ENCODE measurements around the gene RNU1-2.
"Not testable (repeated sequence)": the region's sequence is repeated elsewhere in the genome, so short reads cannot be mapped to it uniquely, and the experiment has no call there.

The RNU1-2 gene

GRCh38 chr1:16926491-16927073 lies 30.8 kb downstream of the RNU1-2 start:
- Histone ChIP-seq H3K27me3 (replicated peaks; ENCODE audit: control insufficient read depth, insufficient read depth, low read length) (peaks cover 1% of the 10 kb centered on the region), H3K4me3 (replicated peaks; ENCODE audit: low read depth, low read length) (no peak overlapping the region), H3K36me3 (ENCODE audit: control insufficient read depth, insufficient read depth, low read length) (no peaks in the 10 kb centered on the region)
- DNase-seq (ENCODE audit: extremely low read depth, insufficient read length), result no peak
- no peak for TF ChIP-seq CTCF (IDR thresholded peaks at IDR 0.05; ENCODE audit: insufficient read depth, low read length, poor library complexity, severe bottlenecking)

GRCh38 chr1:16927256-16927655 lies 31.5 kb downstream of the RNU1-2 start:
- Histone ChIP-seq H3K4me3 (replicated peaks; ENCODE audit: low read depth, low read length) (no peak overlapping the region), H3K27me3 (replicated peaks; ENCODE audit: control insufficient read depth, insufficient read depth, low read length) (peaks cover 1% of the 10 kb centered on the region), H3K36me3 (ENCODE audit: control insufficient read depth, insufficient read depth, low read length) (no peaks in the 10 kb centered on the region)
- DNase-seq (ENCODE audit: extremely low read depth, insufficient read length), result no peak
- no peak for TF ChIP-seq CTCF (IDR thresholded peaks at IDR 0.05; ENCODE audit: insufficient read depth, low read length, poor library complexity, severe bottlenecking)

- no peaks in the 10 kb centered on the region for H3K36me3 ChIP-seq (ENCODE audit: control insufficient read depth, insufficient read depth, low read length)
- H3K4me3 ChIP-seq (replicated peaks; ENCODE audit: low read depth, low read length), result no peak overlapping the region
- H3K27me3 ChIP-seq (replicated peaks; ENCODE audit: control insufficient read depth, insufficient read depth, low read length), result no peaks in the 10 kb centered on the region; the same call in 1 of the 2 replicates
- no peak for TF ChIP-seq CTCF (IDR thresholded peaks at IDR 0.05; ENCODE audit: insufficient read depth, low read length, poor library complexity, severe bottlenecking)
- DNase-seq (ENCODE audit: extremely low read depth, insufficient read length), result no peak
Observed at GRCh38 chr1:16927711-16928485, 32.1 kb downstream of the RNU1-2 start.

GRCh38 chr1:16929146-16930041 lies 33.6 kb downstream of the RNU1-2 start:
- H3K36me3 ChIP-seq (ENCODE audit: control insufficient read depth, insufficient read depth, low read length); H3K27me3 ChIP-seq (replicated peaks; ENCODE audit: control insufficient read depth, insufficient read depth, low read length); DNase-seq (ENCODE audit: extremely low read depth, insufficient read length); H3K4me3 ChIP-seq (replicated peaks; ENCODE audit: low read depth, low read length): not testable (repeated sequence)

- H3K27me3 ChIP-seq (replicated peaks; ENCODE audit: control insufficient read depth, insufficient read depth, low read length); H3K36me3 ChIP-seq (ENCODE audit: control insufficient read depth, insufficient read depth, low read length); DNase-seq (ENCODE audit: extremely low read depth, insufficient read length); H3K4me3 ChIP-seq (replicated peaks; ENCODE audit: low read depth, low read length): not testable (repeated sequence)
Observed at GRCh38 chr1:16931206-16931934, 35.6 kb downstream of the RNU1-2 start.

- H3K36me3 ChIP-seq (ENCODE audit: control insufficient read depth, insufficient read depth, low read length); H3K4me3 ChIP-seq (replicated peaks; ENCODE audit: low read depth, low read length); DNase-seq (ENCODE audit: extremely low read depth, insufficient read length); H3K27me3 ChIP-seq (replicated peaks; ENCODE audit: control insufficient read depth, insufficient read depth, low read length): not testable (repeated sequence)
Observed at GRCh38 chr1:16933945-16934344, 38.2 kb downstream of the RNU1-2 start.

GRCh38 chr1:16936580-16936979 lies 40.8 kb downstream of the RNU1-2 start:
- not testable (repeated sequence) for H3K27me3 ChIP-seq (replicated peaks; ENCODE audit: control insufficient read depth, insufficient read depth, low read length); H3K4me3 ChIP-seq (replicated peaks; ENCODE audit: low read depth, low read length); DNase-seq (ENCODE audit: extremely low read depth, insufficient read length); H3K36me3 ChIP-seq (ENCODE audit: control insufficient read depth, insufficient read depth, low read length)

All from GM06990 (cell line).